GM12891 (cell line): ENCODE results near the gene PPP1R13L.

ENCODE experiments used
- PAX5 ChIP-seq: IDR thresholded peaks from 2 replicates; pipeline ENCODE4 v1.6.1; 2011; ENCODE audit warnings: low read length, moderate library complexity, mild to moderate bottlenecking; ENCODE audit not compliant: insufficient read depth, severe bottlenecking
- POLR2A ChIP-seq: IDR thresholded peaks from 2 replicates; pipeline ENCODE4 v1.6.1; 2011; ENCODE audit warnings: low read depth, low read length, control low read depth
- POLR2AphosphoS5 ChIP-seq: IDR thresholded peaks from 2 replicates; pipeline ENCODE4 v1.6.1; 2011; ENCODE audit warnings: low read depth, low read length, control low read depth
- SPI1 ChIP-seq: IDR thresholded peaks from 2 replicates; pipeline ENCODE4 v1.6.1; 2011; ENCODE audit warnings: low read depth, low read length, control low read depth
- TAF1 ChIP-seq: IDR thresholded peaks from 2 replicates; pipeline ENCODE4 v1.6.1; 2011; ENCODE audit warnings: low read depth, low read length, control low read depth

- TF ChIP-seq POLR2A (no peak), TAF1 (no peak), POLR2AphosphoS5 (no peak), SPI1 (no peak), PAX5 (no peak)
Observed at GRCh38 chr19:45355402-45355801, 49.5 kb downstream of the PPP1R13L start.
